Muscle of arm (tissue), 12 donors: ENCODE data around the gene PRLR. TPM values are rescaled to one million over a fixed set of nuclear protein-coding genes. Genes with fewer than 3 reads are reported as not detected.

Source experiments
- DNase-seq: peaks from one replicate; pipeline ENCODE4 v3.0.0-alpha.2; 2013
- polyA plus RNA-seq, 12 donors: library from polyadenylated mRNA; unstranded; fragments of 120-200 nt; gene quantifications; one replicate each; pipeline ENCODE4 v1.2.1, GENCODE V29; 2013; ENCODE audit not compliant: insufficient read length in 12 of 12

Gene PRLR
- polyA plus RNA-seq, 12 donors = 0.34 to 14.5 (median 0.57) TPM; not detected in 1

DNA sequence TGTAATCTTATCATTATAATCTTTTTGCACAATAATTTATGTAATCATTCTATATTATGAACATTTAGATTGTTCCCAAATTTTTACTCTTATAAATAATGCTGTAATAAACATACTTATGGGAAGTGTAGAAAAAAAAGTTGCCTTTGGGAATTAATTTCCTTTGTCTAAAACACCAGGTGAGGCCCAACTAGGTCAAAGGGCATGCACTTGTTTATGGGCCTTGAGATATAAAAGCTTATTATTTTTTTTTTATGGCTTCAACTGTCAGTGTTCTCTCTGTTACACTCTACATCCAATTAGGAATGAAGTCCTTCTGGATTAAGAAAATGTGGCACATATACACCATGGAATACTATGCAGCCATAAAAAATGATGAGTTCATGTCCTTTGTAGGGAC, 6.5 kb upstream of the PRLR start:
- DNase-seq = no peak

DNA sequence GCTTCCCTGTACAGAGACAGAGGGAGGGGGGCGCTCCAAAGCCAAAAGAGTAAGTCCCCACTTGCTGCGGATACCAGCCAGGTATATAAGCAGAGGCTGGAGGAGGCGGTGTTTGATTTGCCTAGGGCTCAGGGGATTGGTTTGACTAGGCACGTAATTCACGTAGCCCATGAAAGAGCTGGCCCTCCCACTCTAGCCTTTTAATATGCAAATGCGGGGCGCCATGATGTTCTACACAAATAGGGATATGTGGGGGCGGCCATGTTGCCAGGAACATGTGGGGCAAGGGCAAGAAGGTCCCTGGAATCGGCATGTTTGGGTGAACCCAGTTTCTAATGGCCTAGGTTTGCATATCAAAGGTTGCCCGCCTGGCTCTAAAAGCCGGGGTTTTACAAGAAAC, 3.3 kb upstream of the PRLR start:
- no peak for DNase-seq

DNA sequence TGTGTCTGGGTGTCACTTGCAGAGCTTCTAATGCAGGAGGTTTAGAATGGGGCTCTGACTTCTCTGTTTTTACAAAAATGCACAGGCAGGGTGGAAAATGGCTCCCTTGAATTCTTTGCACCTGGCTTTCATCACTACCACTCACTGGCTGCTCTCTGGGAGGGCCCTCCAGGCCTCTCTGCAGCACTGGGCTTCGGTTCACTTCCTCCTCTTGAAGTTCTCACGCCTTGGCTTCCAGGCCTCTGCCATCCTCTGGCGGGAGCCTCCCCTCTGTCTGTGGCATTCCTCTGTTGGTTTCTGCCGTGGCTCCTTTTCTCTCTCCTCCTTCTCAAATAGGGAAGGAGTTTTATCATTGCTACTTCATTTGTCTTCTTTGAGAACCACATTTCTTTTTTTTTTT, 2.8 kb upstream of the PRLR start:
- DNase-seq = no peak

DNA sequence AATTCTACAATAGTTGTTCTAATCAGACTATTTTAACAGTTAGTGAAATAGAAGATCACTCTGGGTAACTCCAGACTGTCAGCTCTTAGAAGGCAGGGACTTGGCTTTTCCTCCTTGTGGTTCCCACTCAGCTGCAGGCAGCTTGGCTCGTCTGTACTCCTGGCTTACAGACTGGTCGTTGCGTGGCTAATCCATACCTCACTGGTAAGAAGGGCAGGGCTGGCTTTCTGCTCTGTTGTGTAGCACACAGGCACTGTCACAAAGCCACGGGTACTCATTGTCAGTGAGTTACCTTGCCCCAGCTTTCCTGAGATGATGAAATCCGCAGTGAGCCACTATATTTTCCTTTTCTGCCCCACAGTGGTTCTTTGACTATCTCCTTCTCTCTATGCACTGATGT, 1.8 kb upstream of the PRLR start:
- DNase-seq = no peak

DNA sequence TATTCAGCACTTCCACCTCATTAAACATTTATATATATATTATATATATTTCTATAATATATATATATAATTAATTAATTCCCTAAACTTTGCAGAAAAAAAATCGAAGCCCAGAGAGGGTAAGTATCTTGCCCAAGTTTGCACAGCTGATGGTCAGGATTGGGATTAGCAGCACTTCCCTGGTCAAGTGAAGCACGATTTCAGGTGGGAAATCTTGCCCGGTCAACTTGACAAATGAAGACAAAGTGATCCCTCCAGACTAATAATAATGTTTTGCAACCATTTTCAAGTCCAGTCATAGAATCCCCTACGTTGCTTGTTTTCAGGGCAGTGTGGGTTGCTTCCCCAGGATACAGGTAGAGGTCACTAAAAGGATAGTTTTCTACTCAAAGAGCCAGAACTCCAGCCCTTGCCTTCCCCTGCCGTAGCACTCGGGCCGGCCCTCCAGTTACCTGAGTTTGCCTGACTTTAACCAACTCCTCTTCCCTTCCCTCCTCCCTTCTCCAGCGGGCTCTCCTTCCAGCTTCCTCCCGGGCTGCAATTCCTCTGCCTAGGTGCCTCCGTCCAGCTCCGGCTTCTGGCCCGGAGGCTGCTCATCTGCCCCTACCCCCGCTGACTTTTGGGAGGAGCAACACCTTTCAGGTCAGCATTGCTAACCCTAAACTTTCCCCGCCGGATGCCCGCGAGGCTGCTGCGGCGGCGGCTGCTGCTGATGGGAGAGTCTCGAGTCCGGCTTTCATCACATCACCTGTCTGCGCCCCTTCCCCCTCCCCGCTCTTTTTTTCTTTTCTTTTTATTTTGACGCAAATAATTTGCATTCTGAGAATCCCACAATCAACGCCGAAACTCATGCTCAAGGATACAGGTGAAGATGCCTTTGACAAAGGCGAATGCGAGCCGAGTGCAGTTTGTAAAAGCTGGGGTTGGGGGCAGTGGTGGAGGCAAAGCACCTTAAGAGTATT, 930 bp downstream of the PRLR start:
- no peak for DNase-seq

DNA sequence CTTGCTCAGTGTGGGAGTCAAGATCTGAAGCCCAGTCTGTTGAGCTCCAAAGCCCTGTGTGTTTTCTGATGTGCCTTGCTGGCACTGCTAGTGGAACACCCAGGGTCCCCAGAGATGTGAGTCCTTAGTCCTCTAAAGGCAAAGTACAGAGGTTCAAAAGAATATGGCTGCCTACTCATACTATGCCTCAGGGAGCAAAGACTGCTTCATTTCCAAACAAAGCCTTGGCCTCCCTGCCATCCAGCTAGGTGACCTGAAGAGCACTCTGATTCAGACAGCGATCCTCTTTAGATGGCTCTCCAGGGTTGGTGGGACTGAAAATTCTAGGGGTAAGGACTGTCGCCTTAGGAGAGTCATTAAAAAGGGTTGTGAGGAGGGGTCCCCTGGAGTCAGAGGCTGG, 2.0 kb downstream of the PRLR start:
- no peak for DNase-seq

DNA sequence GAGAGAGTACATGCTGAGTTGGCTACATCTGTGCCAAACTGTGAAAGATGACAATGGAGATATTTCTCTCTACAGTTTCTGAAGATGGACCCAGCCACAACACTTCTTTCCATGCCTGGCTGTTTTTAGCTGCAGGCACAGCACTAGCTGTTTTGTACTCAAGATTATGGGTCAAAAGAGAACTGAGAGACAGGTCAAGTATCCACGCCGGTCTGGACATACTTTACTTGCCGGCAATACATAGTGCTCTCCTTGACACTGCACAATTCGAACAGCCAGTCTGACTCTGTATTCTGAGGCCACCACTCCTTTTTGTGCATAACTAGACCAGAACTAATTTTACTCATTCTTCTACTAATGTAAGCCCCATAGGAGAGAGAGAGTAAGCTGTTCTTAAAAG, 2.6 kb downstream of the PRLR start:
- no peak for DNase-seq

DNA sequence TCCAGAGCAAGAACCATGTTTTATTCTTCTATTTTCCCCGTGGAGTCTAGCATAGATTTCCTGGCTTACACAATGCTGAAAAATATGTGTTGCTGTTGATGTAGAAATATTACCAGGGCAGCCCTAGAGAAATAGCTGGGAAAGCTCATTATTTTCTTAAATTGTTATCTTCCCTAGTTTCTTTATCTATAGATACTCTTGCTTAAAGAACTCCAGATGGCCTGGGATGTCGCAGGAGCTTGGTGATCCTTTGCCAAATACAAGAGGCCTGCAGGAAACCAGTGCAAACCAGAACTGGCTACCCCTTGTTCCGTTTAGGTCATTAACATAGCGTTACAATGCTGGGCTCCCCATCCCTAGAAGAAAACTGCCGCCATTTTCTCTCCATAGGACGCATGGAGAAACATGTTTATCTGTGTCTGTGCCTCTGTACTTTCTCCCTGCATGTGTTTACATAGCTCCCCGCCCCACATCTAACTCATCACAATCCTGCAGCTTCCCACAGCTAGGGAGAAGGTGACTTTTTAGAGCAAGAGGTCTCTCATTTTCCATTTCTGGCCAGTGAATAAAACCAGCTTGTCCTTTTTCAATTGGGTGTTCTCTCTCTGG, 6.4 kb downstream of the PRLR start:
- no peak for DNase-seq

DNA sequence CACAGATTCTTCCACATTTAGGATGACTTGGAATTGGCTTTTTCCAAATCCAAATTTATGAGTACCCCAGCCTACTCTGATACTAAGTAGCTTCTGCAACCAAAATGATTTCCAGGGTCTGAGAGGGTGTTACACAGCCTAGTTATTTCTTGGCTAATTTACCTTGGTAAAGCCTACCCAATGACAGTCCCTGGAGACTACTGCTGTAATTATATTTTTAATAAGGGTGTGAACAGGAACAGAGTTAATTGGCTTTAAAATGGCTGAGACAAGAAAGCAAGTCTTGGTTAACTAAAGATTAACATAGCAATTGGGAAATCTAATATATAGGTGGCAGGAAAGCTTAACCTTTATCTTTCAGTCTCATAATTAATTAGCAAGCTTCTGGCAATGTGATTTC, 9.3 kb downstream of the PRLR start:
- DNase-seq = no peak

DNA sequence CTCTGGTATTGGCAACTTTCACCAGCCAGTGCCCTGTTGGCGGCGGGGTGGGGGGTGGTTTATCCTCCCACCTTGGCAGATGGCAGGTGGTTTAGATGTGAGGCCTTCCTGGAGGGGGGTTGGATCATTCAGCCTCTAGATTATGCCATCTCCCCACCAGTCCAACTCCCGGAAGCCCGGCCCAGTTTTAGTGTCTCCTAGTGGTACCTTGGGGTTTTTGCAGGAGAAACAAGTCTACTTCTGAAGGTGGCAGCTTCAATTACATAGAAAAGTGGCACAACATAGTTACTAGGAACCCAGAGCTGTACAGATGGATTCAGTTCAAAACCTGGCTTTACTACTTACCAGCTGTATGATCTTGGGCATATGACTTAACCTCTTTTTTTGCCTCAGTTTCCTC, 11.3 kb downstream of the PRLR start:
- DNase-seq = no peak

DNA sequence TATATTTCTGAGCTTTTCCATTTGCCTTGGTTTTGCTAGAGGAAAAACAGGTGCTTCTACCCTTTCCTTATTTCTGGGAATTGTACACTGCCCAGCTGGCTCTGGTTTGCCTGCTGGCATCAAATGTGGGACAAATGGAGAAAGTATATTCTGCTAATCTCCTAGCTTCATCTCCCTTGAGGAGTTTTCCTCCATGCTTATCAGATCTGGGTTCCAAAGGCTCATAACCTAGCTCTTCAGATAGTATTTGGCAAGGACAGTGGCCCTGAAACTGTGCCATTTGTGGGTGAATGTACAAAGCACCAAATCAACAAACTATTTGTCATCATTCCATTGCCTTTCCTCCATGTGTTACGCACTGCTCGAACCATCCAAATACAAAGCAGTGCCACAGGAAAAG, 16.2 kb downstream of the PRLR start:
- DNase-seq = no peak

DNA sequence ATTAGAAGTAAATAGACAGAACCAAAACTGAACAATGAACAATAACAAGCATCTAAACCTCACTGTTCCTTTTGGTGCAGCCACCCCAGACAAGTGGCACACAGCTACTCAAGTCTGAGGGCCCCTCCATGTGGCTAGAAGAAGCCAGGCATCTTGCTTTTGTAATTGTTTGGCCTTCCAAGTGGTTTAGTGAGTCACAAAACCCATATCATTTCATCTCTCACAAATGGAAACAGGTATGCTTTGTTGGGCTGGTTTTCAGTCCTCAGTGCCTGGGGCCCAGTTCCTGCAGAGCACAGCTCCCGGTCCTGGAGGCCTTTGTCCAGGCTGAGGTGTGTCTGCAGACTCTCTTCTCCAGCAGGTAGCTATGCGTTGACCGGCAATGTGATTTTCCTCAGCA, 16.7 kb downstream of the PRLR start:
- DNase-seq = no peak

DNA sequence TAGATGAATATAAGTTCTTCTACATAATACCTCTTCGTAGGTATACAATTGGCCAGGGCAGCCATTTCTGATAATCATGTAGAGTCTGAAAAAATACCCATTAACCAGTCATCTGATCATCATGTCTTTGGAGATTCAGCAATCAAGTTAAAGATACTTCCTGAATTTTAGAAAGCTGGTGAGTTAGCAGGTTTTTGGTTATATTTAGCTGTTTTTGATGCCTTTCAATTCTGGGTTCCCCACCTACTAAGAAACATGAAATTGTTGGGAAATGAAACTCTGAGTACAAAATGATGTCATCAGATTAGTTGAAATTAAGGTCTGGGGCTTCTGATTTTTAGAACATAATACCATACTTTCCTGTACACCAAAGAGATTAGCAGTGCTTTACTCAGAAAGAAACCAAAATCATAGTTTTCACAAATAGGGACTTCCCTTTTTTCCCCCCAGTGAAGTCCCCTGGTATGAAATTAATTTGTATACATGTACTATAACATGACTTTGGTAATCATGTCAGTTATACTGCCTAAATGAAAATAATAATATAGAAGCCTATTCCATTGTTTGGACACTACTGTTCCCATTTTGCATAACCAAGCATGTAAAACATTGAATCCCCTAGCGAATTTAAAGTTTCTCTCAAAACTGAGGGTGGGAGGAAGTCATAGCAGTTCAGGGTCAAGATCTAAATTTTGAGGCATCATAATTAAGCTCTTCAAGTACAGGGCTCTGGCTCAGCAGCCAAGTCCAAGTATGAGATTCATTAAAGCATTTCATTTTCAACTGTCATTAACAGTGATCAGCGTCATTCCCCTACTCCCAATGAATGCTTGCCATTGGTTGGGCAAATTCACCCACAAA, 17.9 kb downstream of the PRLR start:
- no peak for DNase-seq

DNA sequence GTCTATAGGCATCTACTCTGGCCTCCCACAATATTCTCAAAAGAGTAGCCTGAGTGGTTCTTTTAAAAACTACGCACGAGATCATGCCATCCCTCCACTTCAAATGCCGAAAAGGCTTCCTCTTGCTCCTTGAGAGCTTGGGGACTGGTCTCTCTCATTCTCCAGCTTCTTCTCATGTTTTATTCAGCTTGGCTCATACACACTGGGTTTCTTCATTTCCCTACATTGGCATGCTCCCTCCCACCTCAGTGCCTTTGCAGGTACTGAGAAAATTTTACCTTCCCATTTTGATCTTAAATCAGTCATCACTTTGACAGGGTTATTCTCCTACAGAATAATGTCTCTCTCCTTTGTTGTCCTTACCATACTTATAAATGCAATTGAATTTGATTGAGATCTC, 20.4 kb downstream of the PRLR start:
- no peak for DNase-seq

DNA sequence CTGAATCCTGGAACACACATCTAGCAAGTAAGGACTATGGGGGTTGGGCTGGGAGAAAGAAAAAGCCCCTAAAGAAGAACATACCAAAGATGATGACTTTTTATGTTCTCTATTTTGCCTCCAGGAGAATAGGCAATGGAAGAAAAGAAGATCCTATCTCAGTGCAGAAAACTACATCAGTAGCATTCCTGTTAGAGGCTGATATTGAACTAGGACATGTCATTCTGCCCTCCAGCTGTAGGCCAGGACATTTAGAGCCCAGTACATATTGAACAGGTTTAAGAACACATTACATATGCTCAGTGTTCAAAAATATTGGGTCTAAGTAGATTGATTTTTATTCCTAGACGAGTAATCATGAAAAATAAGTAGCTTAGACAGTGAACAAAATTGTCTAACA, 24.7 kb downstream of the PRLR start:
- DNase-seq = no peak

DNA sequence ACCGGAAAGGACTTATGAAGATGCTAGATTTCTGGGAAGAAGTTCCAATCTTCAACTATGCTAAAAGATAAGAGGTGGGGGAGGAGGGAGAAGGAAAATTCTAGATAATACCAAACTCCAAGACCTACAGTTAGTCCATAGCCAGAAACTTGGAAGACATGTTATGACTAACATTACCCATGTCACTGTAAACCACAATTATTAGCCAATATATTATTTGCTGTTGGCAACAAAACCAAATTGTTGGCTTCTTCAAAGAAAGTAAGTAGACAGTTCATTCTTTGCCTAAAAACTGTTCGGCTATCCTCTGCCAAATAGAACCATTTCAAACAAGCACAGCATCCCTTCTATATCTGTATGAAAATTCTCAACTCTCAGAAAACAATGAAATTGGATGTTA, 25.1 kb downstream of the PRLR start:
- no peak for DNase-seq

DNA sequence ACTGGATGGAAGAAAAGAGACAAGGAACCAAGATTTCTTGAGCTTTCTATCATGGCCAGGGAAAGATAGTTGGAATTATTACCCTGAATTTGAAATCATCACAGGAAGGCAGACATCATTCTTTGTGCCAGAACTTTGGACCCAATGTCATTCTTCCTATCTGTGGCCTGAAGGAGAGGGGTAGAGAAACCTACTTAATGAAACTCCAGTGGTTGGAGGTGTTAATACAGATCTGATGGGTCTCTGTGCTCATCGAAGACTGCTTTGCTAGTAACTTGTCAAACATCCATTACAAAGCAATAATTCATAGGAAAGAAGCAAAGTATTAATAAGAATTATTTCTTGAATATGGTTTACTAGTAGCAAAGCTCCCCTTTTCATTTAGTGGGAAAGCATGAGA, 26.9 kb downstream of the PRLR start:
- no peak for DNase-seq

DNA sequence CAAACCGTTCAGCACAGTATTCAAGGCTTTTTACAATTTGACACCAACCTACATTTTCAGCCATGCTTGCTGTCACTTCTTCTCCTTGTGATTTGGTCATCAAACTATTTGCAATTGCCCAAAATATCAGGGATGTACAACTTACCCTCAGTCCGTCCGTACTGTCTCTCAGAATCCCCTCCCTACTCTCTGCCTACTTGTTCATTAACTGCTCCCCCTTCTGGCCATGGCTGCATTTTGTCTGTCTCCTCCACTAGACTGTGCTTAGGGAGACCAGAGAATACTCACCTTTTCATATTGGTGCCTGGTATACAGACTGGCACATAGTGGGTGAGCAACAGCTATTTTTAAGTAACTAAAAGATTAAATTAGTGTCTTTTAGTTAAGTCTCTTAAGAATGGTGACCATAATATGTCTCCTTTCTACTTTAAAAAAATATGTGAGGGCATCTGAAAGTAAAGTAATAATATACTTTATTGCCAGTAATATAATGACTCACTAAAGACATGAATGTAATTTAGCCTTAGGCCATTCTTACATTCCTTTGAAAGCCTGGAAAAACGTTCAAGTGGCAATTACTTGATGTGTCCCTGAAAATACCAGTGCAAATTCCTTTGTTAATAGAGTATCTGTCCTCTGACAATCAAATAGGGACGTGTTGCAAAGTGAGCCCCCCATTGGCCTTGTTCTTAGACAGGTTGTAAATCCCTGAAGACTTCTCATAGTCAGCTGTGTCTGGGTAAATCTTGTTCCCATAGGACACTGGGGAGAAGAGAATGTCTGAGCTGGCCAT, 27.8 kb downstream of the PRLR start:
- no peak for DNase-seq

DNA sequence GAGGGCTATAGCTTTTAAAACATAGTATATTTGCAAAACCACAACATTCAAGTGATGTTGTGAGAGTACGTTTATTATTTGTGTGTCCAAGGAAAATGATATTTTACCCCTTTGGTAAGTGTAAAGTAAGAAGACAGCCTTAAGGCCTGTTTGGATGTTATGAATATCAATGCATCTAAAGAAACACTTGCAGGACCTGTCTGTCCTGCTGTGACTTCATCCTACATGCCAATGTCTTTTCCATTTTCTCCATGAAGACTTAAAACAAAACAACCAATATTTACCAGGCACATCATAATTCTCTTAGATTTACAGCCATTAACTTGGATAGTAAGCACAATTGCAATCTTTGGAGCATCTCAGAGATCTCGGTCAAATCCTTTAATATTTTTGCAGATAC, 29.0 kb downstream of the PRLR start:
- DNase-seq = no peak

DNA sequence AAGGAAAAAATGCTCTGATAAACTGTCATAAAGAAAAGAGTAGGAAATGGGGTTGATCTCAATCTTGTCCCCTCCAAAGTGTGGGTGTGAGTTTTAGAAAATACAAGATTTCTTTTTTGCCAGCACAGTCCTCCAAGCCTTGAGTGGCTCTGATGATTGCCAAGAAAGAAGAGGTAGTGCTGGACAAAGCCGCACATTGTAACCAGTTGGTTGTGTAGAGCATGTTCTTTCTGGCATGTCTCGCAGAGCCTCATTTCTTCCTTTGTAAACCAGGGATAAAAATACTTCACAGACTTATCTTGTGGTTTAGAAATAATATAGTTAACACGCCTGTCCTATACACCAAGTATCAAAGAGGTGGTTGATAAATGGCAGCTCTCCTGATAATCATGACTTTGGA, 30.4 kb downstream of the PRLR start:
- DNase-seq = no peak

DNA sequence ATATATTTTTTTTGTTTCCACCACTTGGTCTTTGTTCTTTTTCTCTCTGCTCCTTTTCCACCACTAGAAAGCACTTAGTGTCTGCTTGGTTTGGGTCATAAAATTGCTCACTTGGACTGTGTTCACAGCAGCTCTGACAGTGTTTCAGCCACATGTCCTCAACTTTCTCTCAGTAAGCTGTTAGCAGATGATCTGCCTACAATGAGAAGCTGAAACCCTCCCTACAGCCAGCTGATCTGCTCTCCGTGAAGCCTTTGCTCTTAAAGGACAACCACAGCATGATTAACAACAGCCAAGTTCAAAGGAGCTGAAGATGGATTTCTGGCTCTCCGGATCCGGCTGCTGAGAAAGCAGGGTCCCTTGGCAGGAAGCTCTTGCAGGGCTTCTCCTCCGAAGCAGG, 31.6 kb downstream of the PRLR start:
- DNase-seq = peak; percentile 40

DNA sequence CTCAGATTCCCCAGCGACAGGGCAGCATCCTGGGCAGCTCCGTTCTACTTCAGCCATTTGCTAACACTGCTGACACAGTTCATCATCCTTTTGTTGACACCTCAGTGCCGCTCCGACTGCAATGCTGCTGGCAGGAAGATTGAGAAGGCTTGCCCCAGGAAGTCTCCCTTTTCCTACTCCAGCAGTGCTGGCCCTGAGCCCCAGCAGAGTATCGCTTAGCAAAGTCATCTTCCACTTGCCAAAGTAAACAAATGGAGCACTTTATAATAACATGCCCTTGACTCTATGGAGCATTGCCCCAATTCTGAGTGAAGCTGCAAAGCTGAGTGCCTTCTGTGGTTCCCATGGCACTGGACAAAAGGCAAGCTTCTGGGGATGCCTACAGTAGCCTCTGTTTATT, 32.2 kb downstream of the PRLR start:
- no peak for DNase-seq
